Mammary epithelial cell (primary cell): ENCODE results near the gene EIF2S3.
A peak's percentile ranks its signal among the peaks of the same experiment; 100 is the strongest.

Source experiments
- CTCF ChIP-seq, 2 donors: IDR thresholded peaks in 1 of 2; conservative IDR thresholded peaks in 1 of 2; 2 replicates each; pipeline ENCODE4 v1.5.1; 2011 to 2012; ENCODE audit warnings: inconsistent platforms in 2 of 2, low read length in 2 of 2, mild to moderate bottlenecking in 2 of 2, control low read depth in 1 of 2, low read depth in 1 of 2; ENCODE audit not compliant: insufficient read depth in 1 of 2; ENCODE audit errors: extremely low read depth in 1 of 2
- EZH2 ChIP-seq: IDR thresholded peaks from 2 replicates; pipeline ENCODE4 v1.6.1; 2012; ENCODE audit warnings: low read length, inconsistent platforms, borderline replicate concordance

- TF ChIP-seq EZH2 (no peak), CTCF (conservative IDR thresholded peaks at IDR 0.05 in 1 of 2, IDR thresholded peaks at IDR 0.05 in 1 of 2; ENCODE audit: extremely low read depth in 1 of 2, insufficient read depth in 1 of 2, low read depth in 1 of 2, low read length in 2 of 2) (peak; percentile 26 to 54)
Observed at GRCh38 chrX:24081661-24082154, 27.0 kb downstream of the EIF2S3 start.
